Adrenal gland (tissue), 12 donors: ENCODE measurements around the gene AHCY. TPM values are rescaled to one million over a fixed set of nuclear protein-coding genes. Genes with fewer than 3 reads are reported as not detected.
A peak's percentile ranks its signal among the peaks of the same experiment; 100 is the strongest.

Experiments used
- DNase-seq, 7 donors: peaks; one replicate each; pipeline ENCODE4 v3.0.0-alpha.2; 2019 to 2020
- H3K27ac ChIP-seq, 5 donors: fragments of 200-600 bp; sonication (generic) in 4 of 5; 1 replicate in 3 of 5; 2 replicates in 2 of 5; pipeline versions ENCODE4 v1.5.1 to v1.8.0; 2016 to 2020; ENCODE audit warnings: mild to moderate bottlenecking in 1 of 5
- H3K27me3 ChIP-seq: fragments of 200-600 bp; 2 replicates; pipeline ENCODE4 v1.8.0; 2021
- H3K36me3 ChIP-seq, 2 donors: fragments of 200-600 bp; replicated peaks in 1 of 2; 1 replicate in 1 of 2; 2 replicates in 1 of 2; pipeline versions ENCODE4 v1.5.1 to v1.8.0; 2018 to 2022
- H3K4me1 ChIP-seq, 2 donors: fragments of 200-600 bp; replicated peaks in 1 of 2; 1 replicate in 1 of 2; 2 replicates in 1 of 2; pipeline versions ENCODE4 v1.5.1 to v1.8.0; 2018 to 2021
- H3K4me3 ChIP-seq, 4 donors: fragments of 200-600 bp; sonication (generic) in 3 of 4; one replicate each; pipeline ENCODE4 v1.5.1; 2016 to 2018
- H3K9me3 ChIP-seq, 3 donors: fragments of 200-600 bp; sonication (generic) in 1 of 3; replicated peaks in 1 of 3; 1 replicate in 2 of 3; 2 replicates in 1 of 3; pipeline versions ENCODE4 v1.5.1 to v1.8.0; 2016 to 2021
- CTCF ChIP-seq, 6 experiments: fragments of 450-650 bp in 4 of 6; fragments of 200-600 bp in 2 of 6; sonication (generic) in 1 of 6; IDR thresholded peaks; 1 replicate in 5 of 6; 2 replicates in 1 of 6; pipeline versions ENCODE4 v1.5.1 to v1.8.0; 2016 to 2021; ENCODE audit warnings: antibody characterized with exemption in 6 of 6, mild to moderate bottlenecking in 2 of 6, moderate library complexity in 1 of 6
- POLR2A ChIP-seq, 2 donors: fragments of 450-650 bp; IDR thresholded peaks; one replicate each; pipeline ENCODE4 v1.6.1; 2017; ENCODE audit warnings: antibody characterized with exemption in 2 of 2, mild to moderate bottlenecking in 2 of 2, moderate library complexity in 1 of 2
- WGBS, 4 donors: extraction: QIAGEN DNeasy Blood & Tissue Kit in 2 of 4; methylation state at CpG; one replicate each; pipeline versions ENCODE4 v1.1.5 to v1.1.7; 2013 to 2017; 5-methylcytosine and 5-hydroxymethylcytosine counted together
- intact Hi-C, 2 donors: fragments of 100-400 bp; cut with DNase I; formaldehyde crosslinking; loops; one replicate each; pipeline versions ENCODE4 v1.14.1 to v1.15.0; 2022 to 2023
- polyA plus RNA-seq, 3 donors: library from polyadenylated mRNA; stranded (reverse); fragments of 200-250 nt in 2 of 3; fragments of 350-450 nt in 1 of 3; fragmentation: Illumina TruSeq in 1 of 3; extraction: RNeasy Lipid Tissue Mini Kit (QIAGEN cat#74804) in 1 of 3; gene quantifications; one replicate each; pipeline ENCODE4 v1.2.3, GENCODE V29; 2013 to 2014
- total RNA-seq, 9 donors: library from RNA; depleted of rRNA in 4 of 9; stranded (reverse); fragments of >200 nt in 4 of 9; fragments of 120-200 nt in 1 of 9; fragmentation: NEBNext Ultra II Directional in 1 of 9; extraction: Animal tissue kit (Norgen Biotek cat#: 25700) in 1 of 9; gene quantifications; one replicate each; pipeline versions ENCODE4 v1.1.0 to v1.2.4, GENCODE V29; 2013 to 2023
- donor health status: healthy with polysubstance abuse.
- donor health status: Bipolar disorder and iron deficiency.
- donor health status: DM: yes; HTN: yes; CAD: no.
- donor health status: DM: no; HTN: no; CAD: no.
- donor health status: DM: no; HTN: no; CAD: no.
- donor health status: DM: yes; HTN: yes; CAD: no.

AHCY gene
- total and polyA plus RNA-seq, 12 donors = 57.6 to 136 (median 73.4) TPM

GRCh38 chr20:34316196-34316814, 13.2 kb upstream of the AHCY start:
- Histone ChIP-seq H3K36me3 (no peaks in the 10 kb centered on the region), H3K9me3 (no peaks in the 10 kb centered on the region), H3K4me3 (no peak overlapping the region), H3K4me1 (peaks cover 3 to 13% of the 10 kb centered on the region in 2 donors), H3K27ac (no peak overlapping the region), H3K27me3 (no peaks in the 10 kb centered on the region)
- no peak for TF ChIP-seq CTCF (IDR thresholded peaks at IDR 0.05)
- no peak for TF ChIP-seq POLR2A (IDR thresholded peaks at IDR 0.05)
- intact Hi-C loops = loop anchor here (10.0 kb wide), 3 partner anchors 158 to 448 kb away; no protein-coding TSS in a partner anchor
- DNase-seq = no peak
- WGBS, 4 donors = 90 to 95% (median 92%) methylated on average over 6 of the region's 6 CpGs

GRCh38 chr20:34315236-34315635, 12.1 kb upstream of the AHCY start:
- intact Hi-C loops = loop anchor here (10.0 kb wide), 3 partner anchors 160 to 450 kb away; no protein-coding TSS in a partner anchor
- Histone ChIP-seq H3K27ac (no peak overlapping the region), H3K4me1 (peaks cover 3 to 13% of the 10 kb centered on the region in 2 donors), H3K9me3 (no peaks in the 10 kb centered on the region), H3K36me3 (no peaks in the 10 kb centered on the region), H3K4me3 (no peak overlapping the region), H3K27me3 (no peaks in the 10 kb centered on the region)
- no peak for DNase-seq
- no peak for TF ChIP-seq CTCF (IDR thresholded peaks at IDR 0.05)
- TF ChIP-seq POLR2A (IDR thresholded peaks at IDR 0.05) = no peak
- WGBS, 4 donors = 81 to 90% (median 88%) methylated on average over 3 of the region's 3 CpGs

- Histone ChIP-seq H3K9me3 (no peaks in the 10 kb centered on the region), H3K27ac (no peak overlapping the region), H3K36me3 (no peaks in the 10 kb centered on the region), H3K4me3 (no peak overlapping the region), H3K4me1 (peaks cover 3 to 13% of the 10 kb centered on the region in 2 donors), H3K27me3 (no peaks in the 10 kb centered on the region)
- TF ChIP-seq CTCF (IDR thresholded peaks at IDR 0.05) (peak; percentile 98 to 100 (median 100)), POLR2A (IDR thresholded peaks at IDR 0.05) (peak in 1 of 2 donors; percentile 17)
- WGBS, 4 donors = 9 to 12% (median 11%) methylated on average over 10 to 14 of the region's 14 CpGs
- peak; percentile 86 to 95 (median 90) for DNase-seq
- intact Hi-C loops = loop anchor here (5.0 to 10.0 kb wide), 4 partner anchors 162 to 452 kb away; no protein-coding TSS in a partner anchor
Observed at GRCh38 chr20:34312544-34313217, 9.5 kb upstream of the AHCY start.

- H3K9me3 ChIP-seq = no peaks in the 10 kb centered on the region
- intact Hi-C loops = loop anchor here (5.0 to 10.0 kb wide), 4 partner anchors 163 to 453 kb away; no protein-coding TSS in a partner anchor
- DNase-seq = no peak
- no peaks in the 10 kb centered on the region for H3K36me3 ChIP-seq
- WGBS, 4 donors = 11 to 37% (median 31%) methylated on average over 4 to 11 of the region's 11 CpGs
- H3K4me3 ChIP-seq = peak overlapping the region in 1 of 4 donors; percentile 13
- H3K27me3 ChIP-seq = no peaks in the 10 kb centered on the region
- no peak overlapping the region for H3K27ac ChIP-seq
- no peak for TF ChIP-seq CTCF (IDR thresholded peaks at IDR 0.05)
- no peak for TF ChIP-seq POLR2A (IDR thresholded peaks at IDR 0.05)
- peaks cover 3 to 13% of the 10 kb centered on the region in 2 donors for H3K4me1 ChIP-seq
Observed at GRCh38 chr20:34312024-34312460, 8.9 kb upstream of the AHCY start.
